Upper lobe of right lung (tissue), 1 donor: ENCODE results near the gene NGEF. TPM values are rescaled to one million over a fixed set of nuclear protein-coding genes. Genes with fewer than 3 reads are reported as not detected.
A peak's percentile ranks its signal among the peaks of the same experiment; 100 is the strongest.

Experiments
- ATAC-seq: fragments of 200-7000 bp; cut with Tn5 transposase; one replicate; pipeline ENCODE4 v1.9.1; 2020; ENCODE audit warnings: mild to moderate bottlenecking, moderate library complexity
- DNase-seq: peaks from one replicate; pipeline ENCODE4 v3.0.0-alpha.2; 2020
- H3K27ac ChIP-seq: fragments of 200-600 bp; one replicate; pipeline ENCODE4 v1.8.0; 2022
- H3K27me3 ChIP-seq: fragments of 200-600 bp; one replicate; pipeline ENCODE4 v1.8.0; 2022; ENCODE audit warnings: mild to moderate bottlenecking
- H3K36me3 ChIP-seq: fragments of 200-600 bp; one replicate; pipeline ENCODE4 v1.8.0; 2022
- H3K4me1 ChIP-seq: fragments of 200-600 bp; one replicate; pipeline ENCODE4 v1.8.0; 2022
- H3K4me3 ChIP-seq: fragments of 200-600 bp; one replicate; pipeline ENCODE4 v1.8.0; 2022; ENCODE audit warnings: mild to moderate bottlenecking
- H3K9me3 ChIP-seq: fragments of 200-600 bp; one replicate; pipeline ENCODE4 v1.8.0; 2022
- CTCF ChIP-seq: fragments of 200-600 bp; IDR thresholded peaks from one replicate; pipeline ENCODE4 v1.8.0; 2022; ENCODE audit warnings: antibody characterized with exemption
- intact Hi-C: fragments of 100-400 bp; cut with DNase I; formaldehyde crosslinking; loops from one replicate; pipeline ENCODE4 v1.11.0; 2022
- total RNA-seq: library from RNA; stranded (reverse); fragmentation: NEBNext Ultra II Directional; extraction: Animal tissue kit (Norgen Biotek cat#: 25700); gene quantifications from one replicate; pipeline ENCODE4 v1.2.1, GENCODE V29; 2021
- donor health status: DM: no; HTN: yes; CAD: no; lungs with severe emphysema.

Gene NGEF
- total RNA-seq, 1 donor from 2014 or later = not detected

GRCh38 chr2:232903989-232904388 is 109.1 kb downstream of the NGEF start:
- Histone ChIP-seq H3K9me3 (no peaks in the 10 kb centered on the region), H3K4me3 (no peak overlapping the region), H3K4me1 (no peaks in the 10 kb centered on the region), H3K36me3 (no peaks in the 10 kb centered on the region), H3K27me3 (peaks cover 15% of the 10 kb centered on the region), H3K27ac (no peak overlapping the region)
- DNase-seq (no peak), ATAC-seq (no peak)
- no peak for TF ChIP-seq CTCF
- intact Hi-C loops = no loop called here

- Histone ChIP-seq H3K4me1 (no peaks in the 10 kb centered on the region), H3K27me3 (peaks cover 13% of the 10 kb centered on the region), H3K36me3 (no peaks in the 10 kb centered on the region), H3K27ac (no peak overlapping the region), H3K9me3 (no peaks in the 10 kb centered on the region), H3K4me3 (no peak overlapping the region)
- intact Hi-C loops = no loop called here
- DNase-seq = no peak
- TF ChIP-seq CTCF = no peak
- ATAC-seq = peak; percentile 42
Observed at GRCh38 chr2:232901736-232902578, 111.1 kb downstream of the NGEF start.

- Histone ChIP-seq H3K27ac (no peak overlapping the region), H3K4me1 (no peaks in the 10 kb centered on the region), H3K4me3 (no peak overlapping the region), H3K9me3 (no peaks in the 10 kb centered on the region), H3K27me3 (peaks cover 13% of the 10 kb centered on the region), H3K36me3 (no peaks in the 10 kb centered on the region)
- intact Hi-C loops = no loop called here
- no peak for DNase-seq
- no peak for ATAC-seq
- TF ChIP-seq CTCF = no peak
Observed at GRCh38 chr2:232900811-232901735, 112.0 kb downstream of the NGEF start.

DNA sequence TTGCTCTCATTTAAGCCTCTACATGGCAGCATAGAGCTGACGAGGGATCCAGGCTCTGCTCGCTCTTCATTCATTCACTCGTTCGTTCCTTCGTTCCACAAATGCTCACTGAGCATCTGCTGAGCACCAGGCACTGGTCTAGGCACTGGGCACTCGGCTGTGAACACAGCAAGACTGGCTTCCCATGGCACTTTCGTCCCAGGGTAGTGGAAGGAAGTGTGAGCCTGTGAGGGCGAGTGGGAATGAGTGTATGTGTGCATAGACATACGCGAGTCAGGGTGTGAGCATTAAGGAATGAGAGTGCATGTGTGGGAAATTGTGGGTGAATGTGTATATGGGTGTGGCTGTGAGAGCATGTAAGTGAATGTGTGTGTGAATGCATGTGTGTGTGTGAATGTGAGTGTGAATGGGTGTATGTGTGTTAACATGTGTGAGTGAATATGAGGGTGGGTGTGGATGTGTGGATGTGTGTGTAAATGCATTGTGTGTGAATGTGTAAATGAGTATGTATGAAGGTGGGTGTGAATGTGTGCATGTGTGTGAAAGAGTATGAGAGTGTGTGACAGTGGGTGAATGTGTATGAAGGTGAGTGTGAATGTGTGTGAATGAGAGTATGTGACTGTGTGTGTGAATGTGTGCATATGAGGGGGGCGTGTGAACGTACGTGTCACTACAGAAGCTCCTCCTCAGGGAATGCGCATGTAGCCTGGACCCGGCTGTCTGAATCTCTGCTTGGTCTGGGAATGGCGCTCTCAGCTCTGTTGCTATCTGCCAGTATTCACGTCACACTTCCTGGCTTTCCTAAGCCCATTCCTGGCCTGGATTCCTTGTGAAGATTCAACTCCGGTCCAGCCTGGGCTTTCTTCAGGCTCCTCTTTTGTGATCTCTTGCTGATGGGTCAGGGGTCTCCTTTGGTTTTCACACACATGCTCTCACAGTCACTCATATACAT is 114.2 kb downstream of the NGEF start:
- intact Hi-C loops = no loop called here
- Histone ChIP-seq H3K36me3 (no peaks in the 10 kb centered on the region), H3K27ac (no peak overlapping the region), H3K27me3 (peaks cover 13% of the 10 kb centered on the region), H3K4me1 (no peaks in the 10 kb centered on the region), H3K9me3 (no peaks in the 10 kb centered on the region), H3K4me3 (no peak overlapping the region)
- ATAC-seq (no peak), DNase-seq (no peak)
- no peak for TF ChIP-seq CTCF
